ENCODE data around the gene BCL2L11.
A peak's percentile ranks its signal among the peaks of the same experiment; 100 is the strongest.

Gene BCL2L11

GRCh38 chr2:111143107-111143842, 22.6 kb downstream of the BCL2L11 start:
- no peak for DNase-seq (ENCODE audit: low read depth)

DNA sequence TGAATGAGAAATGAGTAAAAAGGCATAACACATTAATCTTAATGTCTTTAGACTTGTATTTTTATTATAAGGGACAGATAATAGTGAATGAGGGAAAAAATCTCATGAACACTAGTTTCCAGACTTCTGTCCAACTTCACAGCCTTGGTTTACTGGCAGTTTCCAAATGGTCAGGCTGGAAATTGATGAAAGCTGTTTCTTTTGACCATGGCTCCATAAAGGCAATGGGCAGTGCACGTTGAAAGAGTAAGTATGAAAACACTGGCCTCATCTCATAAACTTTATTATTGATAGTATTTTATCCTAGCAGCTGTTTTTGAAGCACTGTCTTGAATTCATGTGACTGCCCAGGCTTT, 23.1 kb downstream of the BCL2L11 start:
- no peak for DNase-seq (ENCODE audit: low read depth)

DNA sequence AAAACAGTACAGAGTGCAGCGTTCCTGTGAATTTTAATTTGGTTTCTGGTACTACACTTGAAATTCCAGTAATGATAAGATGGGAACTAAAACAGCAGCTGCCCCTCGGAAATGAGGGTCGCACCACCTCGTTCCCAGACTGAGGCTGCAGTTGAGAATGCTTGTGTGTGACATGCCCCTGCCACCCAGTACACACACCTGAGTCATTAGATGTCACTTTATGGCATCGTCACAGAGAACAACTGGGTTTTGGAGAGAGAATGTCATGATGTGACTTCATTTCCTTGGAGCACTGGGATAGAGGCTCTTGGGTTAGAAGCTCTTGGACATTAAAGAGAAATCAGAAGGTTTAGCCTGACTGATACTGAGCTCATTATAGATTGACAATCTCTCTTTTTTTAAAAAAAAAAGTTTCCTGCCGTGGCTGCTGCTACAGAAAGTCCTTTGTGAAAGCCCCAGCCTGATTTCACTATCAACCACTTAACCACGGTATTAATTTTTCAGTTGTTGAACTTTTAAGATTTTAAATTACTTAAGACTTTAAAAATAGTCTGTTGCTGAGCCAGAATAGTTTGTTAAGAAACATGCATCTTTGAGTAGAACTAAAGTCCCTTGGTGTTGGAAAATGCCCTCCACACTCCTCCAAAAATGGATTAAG, 24.5 kb downstream of the BCL2L11 start:
- no peak for DNase-seq (ENCODE audit: low read depth)

- no peak for DNase-seq (ENCODE audit: low read depth)
Measured at GRCh38 chr2:111145951-111146350, 25.2 kb downstream of the BCL2L11 start.

DNA sequence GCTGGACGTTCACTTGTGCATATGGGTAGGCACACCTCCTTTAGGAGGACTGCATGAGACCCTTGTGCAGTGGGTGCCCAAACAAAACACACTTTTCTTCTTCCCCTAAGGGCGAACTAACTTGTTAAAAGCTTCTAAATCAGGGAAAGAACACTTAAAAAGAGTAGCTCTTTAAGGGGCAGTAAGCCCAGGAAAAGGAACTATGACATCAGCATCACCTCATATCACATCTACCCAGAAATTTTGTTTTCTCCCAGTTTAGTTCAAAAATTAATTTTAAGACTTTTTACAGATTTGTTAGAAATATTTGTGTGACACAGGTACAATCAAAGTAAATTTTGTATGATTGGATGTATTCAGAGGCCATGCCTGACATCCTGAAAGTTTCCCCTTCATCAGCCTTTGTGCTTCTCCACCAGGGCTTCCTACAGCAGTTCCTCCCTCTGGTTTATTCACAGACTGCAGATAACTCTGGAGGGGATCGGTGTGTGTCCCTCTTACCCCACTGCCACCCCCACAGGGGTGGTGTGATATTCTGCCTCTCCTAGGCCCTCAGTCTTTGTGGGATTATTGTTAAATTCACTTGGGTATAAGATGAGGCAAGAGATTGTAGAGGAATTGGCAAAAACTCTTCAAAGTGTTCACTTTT, 27.6 kb downstream of the BCL2L11 start:
- DNase-seq (ENCODE audit: low read depth), result no peak

- no peak for DNase-seq (ENCODE audit: low read depth)
Measured at GRCh38 chr2:111148925-111149324, 28.2 kb downstream of the BCL2L11 start.

- DNase-seq (ENCODE audit: low read depth), result no peak
Measured at GRCh38 chr2:111149882-111150455, 29.3 kb downstream of the BCL2L11 start.

DNA sequence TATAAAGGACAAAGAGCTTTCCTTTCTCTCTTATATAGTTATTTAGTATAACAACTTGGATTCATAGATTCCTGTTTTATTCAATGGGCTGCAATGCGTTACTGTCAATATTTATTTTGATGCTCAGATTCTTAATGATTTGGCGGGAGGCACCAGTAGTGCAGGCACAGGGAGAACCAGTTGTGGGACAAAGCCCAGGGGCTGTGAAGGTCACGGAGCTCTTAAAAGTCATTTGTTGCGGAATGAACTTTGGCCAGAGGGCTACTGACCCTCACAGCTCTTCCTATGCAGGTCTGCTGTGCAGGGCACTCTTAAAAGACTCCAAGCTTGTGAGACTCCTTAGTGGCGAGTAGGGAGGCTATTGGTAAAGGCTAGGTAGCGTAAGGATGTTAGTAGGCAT, 34.0 kb downstream of the BCL2L11 start:
- no peak for DNase-seq (ENCODE audit: low read depth)

DNA sequence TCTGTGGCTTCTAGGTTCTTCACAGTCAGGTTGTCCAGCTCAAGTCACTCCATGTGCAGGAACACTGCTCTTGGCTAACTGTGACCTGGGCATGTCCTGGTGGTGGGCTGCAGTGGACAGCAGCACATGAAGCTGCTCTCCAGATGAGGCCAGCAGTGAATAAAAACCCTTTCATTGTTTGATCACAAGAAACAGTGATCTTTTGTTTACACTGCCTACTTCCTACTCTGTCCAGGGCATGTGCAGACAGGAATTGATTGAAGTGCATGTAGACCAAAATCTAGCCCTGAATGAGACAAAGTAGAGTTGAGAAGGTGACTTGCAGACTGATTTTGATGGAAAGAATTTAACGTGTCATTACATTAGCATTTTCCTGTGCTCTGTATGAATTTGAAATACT, 34.9 kb downstream of the BCL2L11 start:
- DNase-seq (ENCODE audit: low read depth), result no peak

DNA sequence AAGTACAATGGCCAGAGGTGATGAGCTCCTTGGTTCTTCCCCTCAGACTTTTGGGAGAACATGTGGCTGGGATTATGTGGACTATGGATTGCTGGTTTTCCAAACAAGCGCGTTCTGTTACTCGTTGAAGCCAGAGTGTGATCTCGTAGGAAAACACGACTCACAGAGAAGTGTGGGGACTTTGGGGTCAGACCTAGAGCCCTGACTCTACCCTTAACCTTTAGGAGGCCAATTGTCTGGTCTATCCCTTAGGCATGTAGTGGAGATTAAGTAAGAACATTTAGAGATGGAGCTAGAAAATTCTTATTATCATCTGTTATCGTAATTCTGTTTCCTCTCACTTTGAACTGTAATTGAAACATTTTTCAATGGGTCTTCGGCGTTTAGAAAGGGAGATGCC, 35.8 kb downstream of the BCL2L11 start:
- no peak for DNase-seq (ENCODE audit: low read depth)

DNA sequence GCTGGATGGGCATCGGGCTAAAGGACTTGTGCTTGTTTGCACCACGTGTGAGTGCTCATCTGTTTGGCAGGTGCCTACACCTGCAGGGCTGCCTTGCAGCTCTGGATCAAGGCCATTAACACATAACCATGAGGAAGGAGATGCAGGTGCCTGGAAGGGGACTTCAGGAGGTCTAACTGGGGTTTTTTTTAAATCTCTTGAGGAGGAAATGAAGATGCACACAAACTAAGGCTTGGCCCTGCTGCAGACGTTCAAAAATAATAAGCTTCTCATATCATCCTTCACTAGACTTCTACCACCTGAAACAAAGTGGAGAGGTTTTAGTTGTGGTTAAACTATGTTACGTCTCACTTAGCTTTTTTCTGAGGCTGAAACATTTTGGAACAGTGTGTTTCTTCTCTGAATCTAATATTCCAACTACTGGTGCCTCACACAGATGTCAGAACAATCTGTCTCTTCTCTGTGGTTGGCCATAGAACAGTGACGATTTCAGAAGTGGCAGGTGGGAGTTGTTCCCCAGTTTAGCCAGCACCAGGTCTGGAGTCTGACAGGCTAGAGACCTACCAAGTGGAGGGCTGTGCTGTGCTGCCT, 36.5 kb downstream of the BCL2L11 start:
- no peak for DNase-seq (ENCODE audit: low read depth)

GRCh38 chr2:111157798-111158197, 37.1 kb downstream of the BCL2L11 start:
- DNase-seq (ENCODE audit: low read depth), result no peak

DNA sequence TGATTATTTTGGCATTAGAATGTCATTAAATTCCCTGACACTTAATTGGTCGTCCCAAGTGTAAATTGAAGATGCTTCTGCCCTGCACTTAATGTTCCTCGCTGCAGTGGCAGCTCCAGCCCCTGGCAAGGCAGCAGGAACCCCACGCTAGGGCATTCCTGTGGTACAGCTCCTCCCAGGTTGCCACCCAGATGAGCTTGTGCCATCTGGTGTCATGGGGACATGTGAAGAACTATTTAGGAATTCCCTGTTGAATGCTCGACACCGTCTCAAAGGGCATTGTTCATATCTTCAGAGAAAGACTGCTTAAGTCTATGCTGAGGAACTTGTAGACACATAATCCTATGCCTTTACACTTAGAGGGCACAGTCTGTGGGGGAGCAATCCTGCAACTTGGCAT, 38.9 kb downstream of the BCL2L11 start:
- no peak for DNase-seq (ENCODE audit: low read depth)

GRCh38 chr2:111160758-111161157, 40.0 kb downstream of the BCL2L11 start:
- DNase-seq (ENCODE audit: low read depth), result peak; percentile 92

DNA sequence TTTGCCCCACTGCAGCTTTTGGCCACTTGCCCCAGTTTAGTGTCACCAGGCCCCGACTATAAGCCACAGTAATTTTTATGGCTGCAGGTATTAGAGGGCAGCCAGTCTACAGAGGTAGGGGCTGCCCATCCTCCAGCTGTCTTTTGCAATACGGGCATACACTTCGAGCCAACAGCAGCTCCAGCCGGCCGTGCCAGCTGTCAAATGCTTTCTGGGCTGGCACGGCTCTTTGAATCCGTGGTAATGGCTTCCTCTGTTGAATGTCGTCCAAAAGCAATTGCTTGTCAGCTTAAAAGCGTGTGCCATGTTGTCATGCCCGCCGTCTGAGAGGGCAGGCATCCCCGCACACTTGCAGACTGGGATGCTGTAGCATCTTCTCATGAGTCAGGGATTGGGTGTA, 41.3 kb downstream of the BCL2L11 start:
- DNase-seq (ENCODE audit: low read depth), result no peak

DNA sequence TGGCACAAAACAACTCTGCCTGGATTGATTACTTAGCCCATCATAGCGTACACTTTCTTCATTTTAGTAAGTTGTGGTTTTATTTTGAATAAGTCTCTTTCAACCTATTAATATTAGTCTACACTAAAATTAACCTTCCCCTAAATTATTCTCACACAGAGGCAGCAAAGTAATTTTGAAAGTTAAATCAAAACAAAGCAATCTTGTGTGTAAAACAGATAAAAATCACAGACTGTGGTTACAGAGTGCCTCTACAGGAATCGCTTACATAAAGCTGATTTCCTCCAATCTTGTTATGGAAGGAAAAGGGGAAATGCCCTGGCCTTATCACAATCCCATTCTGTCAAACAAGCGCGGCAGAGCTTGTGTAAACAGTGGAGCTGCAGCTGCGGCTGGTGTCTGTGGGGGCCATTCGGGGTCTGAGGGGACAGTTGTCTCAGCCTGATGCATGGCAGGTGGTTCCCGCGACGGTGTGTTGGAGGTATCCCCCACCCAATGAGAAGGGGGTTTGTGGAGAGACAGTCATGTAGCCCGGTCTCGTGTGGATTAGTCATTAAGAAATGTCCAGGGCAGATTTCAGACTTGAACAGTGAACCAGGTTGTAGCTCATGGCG, 42.1 kb downstream of the BCL2L11 start:
- no peak for DNase-seq (ENCODE audit: low read depth)

- DNase-seq (ENCODE audit: low read depth), result no peak
Measured at GRCh38 chr2:111164078-111164477, 43.4 kb downstream of the BCL2L11 start.

GRCh38 chr2:111165084-111165483, 44.4 kb downstream of the BCL2L11 start:
- DNase-seq (ENCODE audit: low read depth), result no peak

- no peak for DNase-seq (ENCODE audit: low read depth)
Measured at GRCh38 chr2:111166115-111166514, 45.4 kb downstream of the BCL2L11 start.

- no peak for DNase-seq (ENCODE audit: low read depth)
Measured at GRCh38 chr2:111167076-111167862, 46.6 kb downstream of the BCL2L11 start.

GRCh38 chr2:111167863-111168162, 47.1 kb downstream of the BCL2L11 start:
- DNase-seq (ENCODE audit: low read depth), result no peak

Data from ELR (cell line).